ENCODE data around the gene IGFALS.

Gene IGFALS

DNA sequence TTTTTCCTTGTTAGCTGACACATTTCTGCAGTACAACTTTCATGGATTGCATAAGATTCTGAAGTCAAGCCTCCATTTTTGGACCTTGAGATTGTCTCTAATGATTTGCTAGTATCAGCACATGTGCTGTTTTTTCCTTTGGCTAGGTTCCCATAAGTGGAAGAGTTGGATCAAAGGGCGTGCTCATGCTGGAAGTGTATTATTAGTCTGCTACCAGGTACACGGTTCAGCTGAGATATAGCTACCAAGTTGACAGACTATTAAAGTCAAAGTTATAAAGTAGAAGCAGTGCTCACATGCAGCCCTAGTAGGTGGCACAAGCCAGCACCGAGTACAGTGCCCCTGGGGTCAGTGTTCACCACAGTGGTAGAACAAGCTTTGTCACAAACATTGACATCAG lies 36.7 kb upstream of the IGFALS start:
- no peak for DNase-seq
- TF ChIP-seq, protein P1, sequence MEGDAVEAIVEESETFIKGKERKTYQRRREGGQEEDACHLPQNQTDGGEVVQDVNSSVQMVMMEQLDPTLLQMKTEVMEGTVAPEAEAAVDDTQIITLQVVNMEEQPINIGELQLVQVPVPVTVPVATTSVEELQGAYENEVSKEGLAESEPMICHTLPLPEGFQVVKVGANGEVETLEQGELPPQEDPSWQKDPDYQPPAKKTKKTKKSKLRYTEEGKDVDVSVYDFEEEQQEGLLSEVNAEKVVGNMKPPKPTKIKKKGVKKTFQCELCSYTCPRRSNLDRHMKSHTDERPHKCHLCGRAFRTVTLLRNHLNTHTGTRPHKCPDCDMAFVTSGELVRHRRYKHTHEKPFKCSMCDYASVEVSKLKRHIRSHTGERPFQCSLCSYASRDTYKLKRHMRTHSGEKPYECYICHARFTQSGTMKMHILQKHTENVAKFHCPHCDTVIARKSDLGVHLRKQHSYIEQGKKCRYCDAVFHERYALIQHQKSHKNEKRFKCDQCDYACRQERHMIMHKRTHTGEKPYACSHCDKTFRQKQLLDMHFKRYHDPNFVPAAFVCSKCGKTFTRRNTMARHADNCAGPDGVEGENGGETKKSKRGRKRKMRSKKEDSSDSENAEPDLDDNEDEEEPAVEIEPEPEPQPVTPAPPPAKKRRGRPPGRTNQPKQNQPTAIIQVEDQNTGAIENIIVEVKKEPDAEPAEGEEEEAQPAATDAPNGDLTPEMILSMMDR (IDR thresholded peaks at IDR 0.05), result no peak
- Histone ChIP-seq H3K27me3 (no peaks in the 10 kb centered on the region), H3K4me3 (no peak overlapping the region), H3K27ac (no peak overlapping the region), H3K9me3 (no peaks in the 10 kb centered on the region), H3K4me1 (peaks cover 0 to 38% (median 21%) of the 10 kb centered on the region in 4 donors), H3K36me3 (peaks cover 0 to 13% (median 4%) of the 10 kb centered on the region in 3 donors)
- intact Hi-C loops (cut with DNase I; ENCODE audit: low total_unique reads), result no loop called here

DNA sequence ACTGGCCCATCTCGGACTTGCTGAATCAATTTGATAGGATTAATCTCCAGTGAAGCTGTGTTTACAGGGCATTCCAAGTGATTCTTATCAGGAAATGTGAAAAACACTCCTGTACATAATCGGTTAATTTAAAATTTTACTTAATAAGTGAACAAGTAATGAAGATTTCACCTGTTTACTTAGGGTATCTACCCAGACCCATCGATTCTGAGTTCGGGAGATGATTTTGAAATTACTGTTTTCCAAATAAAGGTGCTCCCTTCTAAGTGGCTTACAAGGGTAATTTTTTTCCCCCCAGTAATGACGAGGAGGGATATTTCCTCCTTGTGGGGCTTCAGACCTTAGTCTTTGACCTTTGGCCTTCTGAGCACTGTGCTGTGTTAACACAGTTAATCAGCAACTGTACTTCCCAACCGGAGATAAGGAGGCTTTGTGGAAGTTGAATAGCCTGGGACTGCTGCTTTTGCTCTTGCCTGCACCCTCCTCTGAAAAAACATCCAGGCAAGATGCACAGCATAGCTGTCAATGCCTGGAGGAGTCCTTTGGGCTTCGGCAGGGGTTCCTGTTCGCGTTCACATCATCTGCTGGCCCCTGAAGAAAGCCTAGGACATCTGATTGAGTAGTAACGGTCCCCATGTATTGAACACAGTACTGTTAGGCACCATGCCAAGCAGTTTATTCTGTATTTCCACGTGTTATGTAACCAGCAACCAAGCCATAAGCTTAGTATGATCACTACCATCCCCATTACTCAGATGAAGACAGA lies 35.3 kb upstream of the IGFALS start:
- intact Hi-C loops (cut with DNase I; ENCODE audit: low total_unique reads), result loop anchor here (5.0 kb wide), 1 partner anchor 47 kb away; the partner anchor contains the start of genes NUBP2 and SPSB3

DNA sequence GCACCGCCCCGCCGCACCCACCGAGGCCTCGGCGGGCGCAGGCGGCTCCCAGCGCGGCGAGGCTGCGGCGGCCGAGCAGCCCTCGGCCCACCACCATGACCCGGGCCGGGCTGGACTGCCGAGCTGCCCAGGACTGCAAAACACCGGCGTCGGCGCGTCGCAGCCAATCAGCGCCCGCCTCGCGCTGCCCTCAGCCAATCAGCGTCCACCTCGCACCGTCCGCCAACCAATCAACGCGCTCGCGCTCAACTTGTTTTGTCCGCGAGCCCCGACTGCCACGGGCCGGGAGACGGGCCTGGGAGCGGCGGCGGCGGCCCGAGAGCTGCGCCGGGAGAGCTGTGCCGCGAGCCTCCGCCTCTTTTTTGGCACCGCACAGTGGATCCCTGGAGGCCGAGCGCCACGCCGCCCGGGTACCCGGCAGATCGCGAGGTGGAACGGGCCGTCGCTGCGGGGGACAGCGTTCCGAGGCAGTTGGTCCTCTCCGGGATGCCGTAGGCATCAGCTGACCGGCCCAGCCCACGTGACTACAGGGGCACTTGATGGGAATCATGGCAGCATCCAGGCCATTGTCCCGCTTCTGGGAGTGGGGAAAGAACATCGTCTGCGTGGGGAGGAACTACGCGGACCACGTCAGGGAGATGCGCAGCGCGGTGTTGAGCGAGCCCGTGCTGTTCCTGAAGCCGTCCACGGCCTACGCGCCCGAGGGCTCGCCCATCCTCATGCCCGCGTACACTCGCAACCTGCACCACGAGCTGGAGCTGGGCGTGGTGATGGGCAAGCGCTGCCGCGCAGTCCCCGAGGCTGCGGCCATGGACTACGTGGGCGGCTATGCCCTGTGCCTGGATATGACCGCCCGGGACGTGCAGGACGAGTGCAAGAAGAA lies 33.4 kb upstream of the IGFALS start, which contains the start of the genes FAHD1 and HAGH:
Gene FAHD1, plus strand, starts transcription at position 516 of the 883 bp plus-strand sequence. Its CDS starts 33 bp downstream, at position 549.
Gene HAGH, minus strand, starts transcription at position 135 of the 883 bp plus-strand sequence. Its CDS starts 38 bp downstream, at position 97.
- intact Hi-C loops (cut with DNase I; ENCODE audit: low total_unique reads), result loop anchor here (5.0 kb wide), 1 partner anchor 45 kb away; the partner anchor contains the start of genes NUBP2 and SPSB3
- H3K4me1 ChIP-seq, result peaks cover 0 to 53% (median 32%) of the 10 kb centered on the region in 4 donors

More for the DNA sequence above, 35.3 kb upstream of the IGFALS start:
- H3K36me3 ChIP-seq, result peaks cover 0 to 13% (median 4%) of the 10 kb centered on the region in 3 donors
- no peaks in the 10 kb centered on the region for H3K27me3 ChIP-seq
- H3K27ac ChIP-seq, result no peak overlapping the region
- peaks cover 0 to 52% (median 31%) of the 10 kb centered on the region in 4 donors for H3K4me1 ChIP-seq
- DNase-seq, result no peak
- TF ChIP-seq, protein P1 (IDR thresholded peaks at IDR 0.05), result no peak
- no peaks in the 10 kb centered on the region for H3K9me3 ChIP-seq
- no peak overlapping the region for H3K4me3 ChIP-seq

DNA sequence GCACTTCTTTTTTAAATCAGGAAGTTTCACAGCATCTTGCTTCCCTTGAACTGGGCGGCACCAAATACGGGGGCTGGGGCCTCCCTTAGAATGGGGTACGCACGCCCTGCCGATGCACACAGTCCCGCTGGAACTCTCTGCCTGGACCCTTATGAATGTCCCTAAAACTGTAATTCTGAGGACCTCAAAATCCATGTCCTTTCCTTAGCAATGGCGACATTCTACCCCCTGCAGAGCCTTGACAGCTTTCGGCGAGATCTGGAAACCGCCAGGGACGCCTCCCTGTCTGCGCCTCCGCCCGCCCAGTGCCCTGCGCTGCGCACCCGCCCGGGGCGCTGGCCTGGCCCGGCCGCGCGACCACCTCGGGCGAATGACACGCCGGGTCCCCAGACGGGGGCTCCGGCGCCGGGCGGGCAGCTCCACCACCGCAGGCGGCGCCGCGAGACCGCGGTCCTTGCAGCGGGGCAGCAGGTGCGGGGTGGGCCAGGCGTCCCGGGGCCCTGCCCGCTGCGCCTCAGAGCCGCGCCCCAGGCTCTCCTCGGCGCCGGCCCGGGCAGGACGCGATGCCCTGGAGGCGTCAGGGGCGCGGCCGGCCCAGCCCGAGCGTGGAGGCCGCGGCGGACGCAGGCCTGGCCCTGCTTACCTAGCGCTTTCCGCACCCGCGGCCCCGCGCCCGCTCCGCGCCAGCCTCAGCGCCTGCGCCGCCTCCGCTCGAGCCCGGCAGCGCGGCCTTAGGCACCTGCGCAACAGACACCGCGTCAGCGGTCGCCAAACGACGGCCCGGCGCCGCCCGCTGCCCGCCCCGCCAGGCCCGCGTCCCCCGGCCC lies 32.6 kb upstream of the IGFALS start:
- Histone ChIP-seq H3K27ac (peak overlapping the region; percentile 77 to 84), H3K36me3 (peaks cover 16 to 26% (median 22%) of the 10 kb centered on the region in 3 donors), H3K4me3 (peak overlapping the region; percentile 74 to 89), H3K4me1 (peaks cover 0 to 53% (median 32%) of the 10 kb centered on the region in 4 donors), H3K27me3 (no peaks in the 10 kb centered on the region), H3K9me3 (no peaks in the 10 kb centered on the region)
- intact Hi-C loops (cut with DNase I; ENCODE audit: low total_unique reads), result loop anchor here (5.0 kb wide), 1 partner anchor 44 kb away; the partner anchor contains the start of genes NUBP2 and SPSB3
- TF ChIP-seq, protein P1 (IDR thresholded peaks at IDR 0.05), result peak in 1 of 2 experiments; percentile 18
- DNase-seq, result peak; percentile 30 to 75

More for the DNA sequence above, 33.4 kb upstream of the IGFALS start, which contains the start of the genes FAHD1 and HAGH:
- TF ChIP-seq, protein P1 (IDR thresholded peaks at IDR 0.05), result no peak
- Histone ChIP-seq H3K36me3 (peaks cover 10 to 24% (median 13%) of the 10 kb centered on the region in 3 donors), H3K4me3 (peak within 1 kb of the TSS; percentile 74 to 89), H3K27ac (peak within 1 kb of the TSS; percentile 77 to 84), H3K9me3 (no peaks in the 10 kb centered on the region), H3K27me3 (no peaks in the 10 kb centered on the region)
- peak; percentile 93 to 96 for DNase-seq

Measured in tibial artery (tissue), 4 donors.